Neural progenitor cell (in vitro differentiated cells): Measurements from ENCODE around the gene NAPB.

ENCODE experiments used
- CTCF ChIP-seq: fragments of 200-600 bp; sonication (generic); IDR thresholded peaks from 2 replicates; pipeline ENCODE4 v1.5.1; 2017; ENCODE audit warnings: antibody characterized with exemption, mild to moderate bottlenecking
- EZH2 ChIP-seq: fragments of 200-600 bp; sonication (generic); IDR thresholded peaks from 2 replicates; pipeline ENCODE4 v1.6.1; 2017; ENCODE audit warnings: antibody characterized with exemption, mild to moderate bottlenecking, moderate library complexity

DNA sequence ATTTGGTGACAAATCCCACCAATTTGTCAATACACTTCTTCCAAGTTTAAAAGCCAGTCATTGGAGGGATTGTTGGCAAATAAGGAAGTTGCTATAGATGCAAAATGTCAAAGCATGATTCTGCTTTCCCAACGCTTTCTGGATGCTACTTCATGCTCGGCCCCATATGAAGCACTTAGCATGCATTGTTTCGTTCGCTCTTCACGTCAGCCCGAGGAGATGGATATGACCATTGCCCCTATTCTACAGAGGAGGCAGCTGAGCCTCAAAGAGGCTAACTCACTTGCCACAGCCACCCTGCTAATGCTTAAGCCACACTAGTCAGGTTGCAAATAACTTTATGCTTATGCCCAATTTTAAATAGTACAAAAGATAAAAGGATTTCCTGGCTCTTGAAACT is 73.5 kb downstream of the NAPB start:
- TF ChIP-seq CTCF (no peak), EZH2 (no peak)
